Measurements from ENCODE around the gene WDR82. TPM values are rescaled to one million over a fixed set of nuclear protein-coding genes. Genes with fewer than 3 reads are reported as not detected.

WDR82 gene
- total RNA-seq, 1 donor from 2014 or later = 105 TPM

- Mint-ChIP-seq H3K27me3 (ENCODE audit: low read depth) (no peaks in the 10 kb centered on the region), H3K4me1 (peaks cover 10% of the 10 kb centered on the region), H3K27ac (no peak overlapping the region), H3K36me3 (peaks cover 2% of the 10 kb centered on the region), H3K4me3 (no peak overlapping the region), H3K9me3 (no peaks in the 10 kb centered on the region)
- TF ChIP-seq CTCF (IDR thresholded peaks at IDR 0.05; ENCODE audit: unreplicated experiment) = no peak
- DNase-seq (ENCODE audit: low spot score in 2 of 2, unreplicated experiment in 2 of 2) = no peak
Measured at GRCh38 chr3:52221563-52222318, 56.7 kb downstream of the WDR82 start.

GRCh38 chr3:52221141-52221562 lies 57.3 kb downstream of the WDR82 start:
- Mint-ChIP-seq H3K4me3 (no peak overlapping the region), H3K4me1 (peaks cover 10% of the 10 kb centered on the region), H3K27me3 (ENCODE audit: low read depth) (no peaks in the 10 kb centered on the region), H3K36me3 (peaks cover 5% of the 10 kb centered on the region), H3K27ac (no peak overlapping the region), H3K9me3 (no peaks in the 10 kb centered on the region)
- DNase-seq (ENCODE audit: low spot score in 2 of 2, unreplicated experiment in 2 of 2) = no peak
- TF ChIP-seq CTCF (IDR thresholded peaks at IDR 0.05; ENCODE audit: unreplicated experiment) = no peak

- Mint-ChIP-seq H3K36me3 (peaks cover 7% of the 10 kb centered on the region), H3K4me1 (peaks cover 10% of the 10 kb centered on the region), H3K9me3 (no peaks in the 10 kb centered on the region), H3K27ac (no peak overlapping the region), H3K4me3 (no peak overlapping the region), H3K27me3 (ENCODE audit: low read depth) (no peaks in the 10 kb centered on the region)
- peak; percentile 82 for TF ChIP-seq CTCF (IDR thresholded peaks at IDR 0.05; ENCODE audit: unreplicated experiment)
- peak; percentile 74 to 92 for DNase-seq (ENCODE audit: low spot score in 2 of 2, unreplicated experiment in 2 of 2)
Measured at GRCh38 chr3:52220380-52221026, 57.9 kb downstream of the WDR82 start.

GRCh38 chr3:52218937-52219650 lies 59.4 kb downstream of the WDR82 start:
- Mint-ChIP-seq H3K27ac (peak overlapping the region; percentile 78), H3K4me1 (peaks cover 10% of the 10 kb centered on the region), H3K4me3 (no peak overlapping the region), H3K9me3 (no peaks in the 10 kb centered on the region), H3K27me3 (ENCODE audit: low read depth) (no peaks in the 10 kb centered on the region), H3K36me3 (peaks cover 19% of the 10 kb centered on the region)
- no peak for DNase-seq (ENCODE audit: low spot score in 2 of 2, unreplicated experiment in 2 of 2)
- TF ChIP-seq CTCF (IDR thresholded peaks at IDR 0.05; ENCODE audit: unreplicated experiment) = no peak

- no peak for TF ChIP-seq CTCF (IDR thresholded peaks at IDR 0.05; ENCODE audit: unreplicated experiment)
- no peaks in the 10 kb centered on the region for H3K9me3 Mint-ChIP-seq
- H3K27ac Mint-ChIP-seq = no peak overlapping the region
- peaks cover 23% of the 10 kb centered on the region for H3K36me3 Mint-ChIP-seq
- H3K4me3 Mint-ChIP-seq = no peak overlapping the region
- no peaks in the 10 kb centered on the region for H3K27me3 Mint-ChIP-seq (ENCODE audit: low read depth)
- peaks cover 10% of the 10 kb centered on the region for H3K4me1 Mint-ChIP-seq
- no peak for DNase-seq (ENCODE audit: low spot score in 2 of 2, unreplicated experiment in 2 of 2)
Measured at GRCh38 chr3:52218454-52218853, 60.0 kb downstream of the WDR82 start.

Data from mesothelial cell of epicardium (in vitro differentiated cells).